Measurements from ENCODE around the gene RNF126. TPM values are rescaled to one million over a fixed set of nuclear protein-coding genes. Genes with fewer than 3 reads are reported as not detected.

Gene RNF126
- total RNA-seq, 1 donor from 2014 or later, result 39.0 TPM

- no peak overlapping the region for H3K4me3 ChIP-seq
- intact Hi-C loops (cut with DNase I), result no loop called here
- DNase-seq (ENCODE audit: low spot score in 2 of 2), result no peak
- no peaks in the 10 kb centered on the region for H3K4me1 ChIP-seq
- no peak for TF ChIP-seq CTCF (IDR thresholded peaks at IDR 0.05)
- H3K27ac ChIP-seq, result no peak overlapping the region
- no peaks in the 10 kb centered on the region for H3K27me3 ChIP-seq
- peaks cover 62 to 67% of the 10 kb centered on the region in 2 donors for H3K36me3 ChIP-seq
- no peaks in the 10 kb centered on the region for H3K9me3 ChIP-seq
These were observed 10.3 kb downstream of the RNF126 start for GRCh38 chr19:652467-653389.

- no peak for TF ChIP-seq CTCF (IDR thresholded peaks at IDR 0.05)
- no peak overlapping the region for H3K4me3 ChIP-seq
- no peak overlapping the region for H3K27ac ChIP-seq
- DNase-seq (ENCODE audit: low spot score in 2 of 2), result no peak
- no peaks in the 10 kb centered on the region for H3K27me3 ChIP-seq
- no peaks in the 10 kb centered on the region for H3K9me3 ChIP-seq
- no peaks in the 10 kb centered on the region for H3K4me1 ChIP-seq
- H3K36me3 ChIP-seq, result peaks cover 69 to 75% of the 10 kb centered on the region in 2 donors
- intact Hi-C loops (cut with DNase I), result no loop called here
These were observed 11.0 kb downstream of the RNF126 start for GRCh38 chr19:651991-652390.

GRCh38 chr19:651114-651818 lies 11.7 kb downstream of the RNF126 start:
- intact Hi-C loops (cut with DNase I), result no loop called here
- TF ChIP-seq CTCF (IDR thresholded peaks at IDR 0.05), result no peak
- Histone ChIP-seq H3K9me3 (no peaks in the 10 kb centered on the region), H3K27me3 (no peaks in the 10 kb centered on the region), H3K36me3 (peaks cover 76 to 82% of the 10 kb centered on the region in 2 donors), H3K4me3 (no peak overlapping the region), H3K27ac (no peak overlapping the region), H3K4me1 (no peaks in the 10 kb centered on the region)
- DNase-seq (ENCODE audit: low spot score in 2 of 2), result no peak

GRCh38 chr19:650121-650520 lies 12.9 kb downstream of the RNF126 start:
- H3K36me3 ChIP-seq, result peaks cover 85 to 89% of the 10 kb centered on the region in 2 donors

More at GRCh38 chr19:650121-650520, 12.9 kb downstream of the RNF126 start:
- intact Hi-C loops (cut with DNase I), result no loop called here
- Histone ChIP-seq H3K4me3 (no peak overlapping the region), H3K4me1 (no peaks in the 10 kb centered on the region), H3K9me3 (no peaks in the 10 kb centered on the region), H3K27ac (no peak overlapping the region), H3K27me3 (no peaks in the 10 kb centered on the region)
- TF ChIP-seq CTCF (IDR thresholded peaks at IDR 0.05), result no peak
- no peak for DNase-seq (ENCODE audit: low spot score in 2 of 2)

All from ascending aorta (tissue), 2 donors.